ENCODE measurements around the gene ITPR1.

Gene ITPR1

DNA sequence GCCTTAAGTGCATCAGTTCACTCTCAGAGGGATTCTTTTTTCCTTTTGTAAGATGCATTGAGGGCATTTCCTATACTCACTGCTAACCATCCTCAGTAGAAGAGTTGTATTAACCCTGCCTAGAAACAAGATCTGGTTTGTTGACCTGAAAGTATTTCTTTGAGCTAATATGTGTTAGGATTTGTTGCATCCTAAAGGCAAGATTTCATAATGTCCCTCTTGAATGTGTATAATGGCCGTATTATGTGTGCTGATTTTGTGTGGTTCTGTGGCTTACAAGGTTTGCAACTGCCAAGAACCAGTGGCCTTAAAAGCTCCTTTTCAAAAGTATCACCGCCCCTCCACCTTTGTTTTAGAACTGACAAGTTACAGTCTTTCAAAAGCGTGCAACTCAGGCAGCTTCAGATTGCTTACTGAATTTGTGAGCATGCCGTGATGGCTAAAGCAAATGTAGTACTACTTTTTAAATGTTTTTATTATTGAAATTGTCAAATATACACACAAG is 304.1 kb downstream of the ITPR1 start:
- no peak for FAIRE-seq

DNA sequence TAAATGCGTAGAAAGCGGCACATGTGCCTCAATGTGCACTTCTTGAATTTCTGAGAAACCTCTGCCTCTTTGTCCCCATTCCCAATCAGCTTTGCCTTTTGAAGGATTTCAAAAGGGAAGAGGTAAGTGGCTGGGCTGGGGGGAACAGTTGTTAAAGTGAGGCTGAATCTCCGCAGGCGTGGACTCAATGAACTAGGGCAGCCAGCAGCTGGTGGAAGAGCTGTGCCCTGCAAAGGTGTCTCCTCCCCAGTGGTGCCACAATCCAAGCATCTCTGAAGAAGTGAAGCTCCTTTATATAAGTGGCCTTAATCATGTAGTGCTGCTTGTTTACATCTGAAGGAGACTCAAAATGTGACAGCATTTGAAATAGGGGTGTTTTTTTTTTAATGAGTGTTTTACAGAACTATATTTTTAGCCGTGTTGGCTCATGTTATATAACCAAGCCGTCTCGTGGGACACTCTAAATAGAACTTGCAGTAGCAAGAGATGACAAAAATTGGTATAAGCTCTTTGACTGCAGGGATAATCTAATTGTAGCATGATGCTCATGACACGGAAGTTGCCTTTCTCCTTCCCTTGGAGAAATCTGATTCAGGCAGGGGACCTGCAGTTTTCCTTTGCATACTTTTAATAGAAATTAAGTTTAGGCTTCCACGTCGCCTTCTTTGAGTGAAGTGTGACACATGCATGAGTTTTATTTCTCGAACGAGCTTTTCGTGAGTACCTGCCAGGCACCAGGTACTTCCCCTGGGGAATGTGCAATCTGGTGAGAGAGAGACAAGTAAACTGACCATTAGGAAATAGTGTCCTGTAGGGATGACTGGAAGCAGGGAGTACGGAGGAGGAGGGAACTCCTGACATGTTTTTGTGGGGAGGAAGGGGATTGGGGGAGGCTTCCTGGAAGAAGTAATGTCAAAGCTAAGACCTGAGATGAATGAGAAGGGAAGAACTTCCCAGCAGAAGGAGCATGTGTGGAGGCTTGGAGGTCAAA is 306.4 kb downstream of the ITPR1 start:
- no peak for FAIRE-seq

GRCh38 chr3:4800595-4800994 is 307.4 kb downstream of the ITPR1 start:
- no peak for FAIRE-seq

DNA sequence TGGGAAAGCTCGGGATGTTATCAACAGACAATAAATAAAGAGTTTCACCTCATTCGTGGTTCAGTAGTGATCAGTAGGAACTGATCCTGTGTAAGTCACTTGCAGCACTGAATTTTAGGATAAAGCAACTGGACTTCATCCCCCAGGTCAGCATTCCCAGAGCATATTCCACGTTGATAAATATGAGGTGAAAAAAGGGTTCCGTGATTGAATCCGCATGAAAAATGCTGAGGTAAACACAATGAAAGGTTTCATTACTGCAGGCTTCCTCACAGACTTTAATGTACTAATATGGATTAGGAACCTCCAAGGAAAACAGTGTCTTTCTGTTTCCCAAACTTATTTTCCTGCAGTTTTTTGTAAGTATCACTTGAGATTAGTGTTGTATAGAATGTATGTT is 308.7 kb downstream of the ITPR1 start:
- FAIRE-seq: no peak

DNA sequence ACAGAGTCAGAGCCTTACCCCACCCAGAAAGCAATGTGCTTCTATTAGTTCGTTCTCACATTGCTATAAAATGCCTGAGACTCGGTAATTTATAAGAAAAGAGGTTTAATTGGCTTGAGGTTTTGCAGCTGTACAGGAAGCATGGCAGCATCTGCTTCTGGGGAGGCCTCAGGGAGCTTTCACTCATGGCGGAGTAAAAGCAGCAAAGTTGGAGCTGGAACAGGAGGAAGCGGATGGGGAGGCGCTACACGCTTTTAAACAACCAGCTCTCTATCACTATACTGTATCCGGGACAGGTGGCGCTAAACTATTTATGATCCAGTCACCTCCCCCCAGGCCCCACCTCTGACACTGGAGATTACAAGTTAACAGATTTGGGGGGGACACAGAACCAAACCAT is 309.8 kb downstream of the ITPR1 start:
- no peak for FAIRE-seq

GRCh38 chr3:4804161-4805058 is 311.3 kb downstream of the ITPR1 start:
- no peak for FAIRE-seq

- FAIRE-seq: no peak
Observed at GRCh38 chr3:4805662-4806061, 312.5 kb downstream of the ITPR1 start.

DNA sequence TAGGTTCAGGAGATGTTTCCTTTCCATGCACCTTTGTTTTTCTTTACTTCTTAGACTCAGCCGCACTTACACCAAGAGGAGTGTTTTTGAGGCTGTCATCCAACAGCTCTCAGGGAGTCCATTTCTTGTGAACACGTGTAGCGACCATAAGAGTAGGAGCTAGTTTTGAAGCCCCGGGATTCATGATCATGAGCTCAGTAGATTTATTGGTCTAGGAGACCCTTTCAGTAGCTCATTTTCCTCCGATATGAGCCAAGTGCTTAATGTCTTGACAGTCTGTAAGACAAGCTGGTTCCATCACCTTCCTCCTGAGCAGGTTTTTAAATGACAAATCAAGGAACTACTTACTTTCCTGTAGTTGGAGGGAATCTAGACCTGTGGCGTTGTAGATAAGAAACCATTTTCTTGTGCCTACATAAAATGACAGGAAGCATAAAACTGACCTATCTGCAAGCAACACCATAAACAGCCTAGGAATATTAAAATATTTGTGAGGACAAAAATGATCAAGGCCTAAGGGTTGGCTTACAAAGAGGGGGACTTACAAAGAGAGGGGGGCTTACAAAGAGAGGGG is 313.5 kb downstream of the ITPR1 start:
- FAIRE-seq: no peak

DNA sequence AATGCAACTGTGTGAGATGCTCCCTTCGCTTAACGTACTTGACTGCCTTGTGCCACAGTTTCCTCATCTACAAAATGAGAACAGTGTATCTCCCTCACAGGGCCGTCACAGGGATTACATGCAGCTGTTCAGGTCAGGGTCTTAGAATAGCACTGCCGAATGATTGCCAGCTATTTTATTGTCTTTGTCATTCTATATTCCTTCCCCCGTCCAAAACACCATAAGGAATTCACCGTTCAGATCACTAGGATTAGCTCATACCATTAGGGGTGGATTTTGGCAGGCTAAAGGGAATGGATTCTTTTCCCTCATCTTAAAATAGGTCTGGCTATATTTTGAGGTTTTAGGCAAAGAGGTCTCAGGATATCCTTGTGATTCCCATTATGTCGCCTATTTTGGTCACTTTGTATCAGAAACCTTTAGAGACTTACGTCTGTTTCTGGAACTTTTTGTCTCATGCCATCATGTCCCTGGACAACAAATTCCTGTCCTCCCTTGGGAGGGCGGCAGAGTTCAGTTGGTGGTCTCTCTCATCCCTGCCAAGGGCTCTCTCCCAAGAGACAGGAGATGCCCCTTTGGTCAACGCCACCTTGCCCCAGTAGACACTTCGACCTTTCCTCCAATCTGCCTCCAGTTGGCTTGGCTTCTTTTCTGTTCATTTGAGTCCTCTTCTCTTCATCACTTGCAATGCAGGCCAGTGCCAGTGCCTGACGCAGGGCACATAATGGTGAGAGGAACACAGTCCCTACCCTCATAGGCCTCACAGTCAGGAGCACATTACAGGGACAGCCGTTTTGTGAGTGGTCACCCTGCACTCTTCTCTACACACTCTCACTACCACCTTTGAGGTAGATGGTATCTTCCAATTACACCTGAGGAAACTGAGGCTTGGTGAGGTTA is 314.5 kb downstream of the ITPR1 start:
- FAIRE-seq: no peak

DNA sequence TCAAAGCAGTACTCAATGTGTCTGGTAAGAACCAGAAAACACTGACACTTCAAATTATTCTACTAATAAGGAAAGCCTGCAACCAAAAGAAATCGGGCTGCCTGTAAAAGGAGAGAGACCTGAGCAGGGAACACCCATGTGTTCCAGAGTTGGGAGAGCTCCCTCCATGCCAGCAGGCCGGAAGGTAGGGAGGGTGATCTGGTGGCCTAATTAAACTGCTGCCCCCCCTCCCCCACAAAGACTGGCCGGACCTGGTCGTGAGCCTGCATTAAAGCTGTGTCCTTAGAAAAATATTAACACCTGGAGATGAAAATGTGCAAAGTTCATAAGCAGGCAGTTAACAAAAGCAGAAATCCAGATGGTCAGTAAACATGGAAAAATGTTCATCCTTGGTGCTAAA is 315.5 kb downstream of the ITPR1 start:
- FAIRE-seq: no peak

DNA sequence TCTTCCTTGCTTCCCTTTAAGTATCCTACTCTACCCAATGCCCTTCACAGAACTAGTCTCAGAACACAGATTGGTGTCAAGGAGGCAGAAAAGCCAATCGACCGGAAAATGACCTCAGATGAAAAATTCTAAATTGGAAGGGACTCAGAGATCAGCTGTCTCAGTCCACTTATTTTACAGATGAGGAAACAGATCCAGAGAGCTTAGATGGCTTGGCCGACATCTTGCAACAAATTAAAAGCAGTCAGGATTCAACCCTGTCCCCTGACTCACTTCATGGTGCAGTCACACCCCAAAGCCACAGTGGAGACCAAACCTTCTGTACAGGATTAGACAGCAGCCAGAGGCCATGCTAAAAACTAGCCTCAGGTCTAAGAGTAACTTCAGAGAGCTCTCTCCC is 316.8 kb downstream of the ITPR1 start:
- FAIRE-seq: no peak

GRCh38 chr3:4812591-4812990 is 319.4 kb downstream of the ITPR1 start:
- FAIRE-seq: no peak

- no peak for FAIRE-seq
Observed at GRCh38 chr3:4813909-4814304, 320.8 kb downstream of the ITPR1 start.

GRCh38 chr3:4814305-4814903 is 321.3 kb downstream of the ITPR1 start:
- no peak for FAIRE-seq

GRCh38 chr3:4814904-4815574 is 321.9 kb downstream of the ITPR1 start:
- no peak for FAIRE-seq

DNA sequence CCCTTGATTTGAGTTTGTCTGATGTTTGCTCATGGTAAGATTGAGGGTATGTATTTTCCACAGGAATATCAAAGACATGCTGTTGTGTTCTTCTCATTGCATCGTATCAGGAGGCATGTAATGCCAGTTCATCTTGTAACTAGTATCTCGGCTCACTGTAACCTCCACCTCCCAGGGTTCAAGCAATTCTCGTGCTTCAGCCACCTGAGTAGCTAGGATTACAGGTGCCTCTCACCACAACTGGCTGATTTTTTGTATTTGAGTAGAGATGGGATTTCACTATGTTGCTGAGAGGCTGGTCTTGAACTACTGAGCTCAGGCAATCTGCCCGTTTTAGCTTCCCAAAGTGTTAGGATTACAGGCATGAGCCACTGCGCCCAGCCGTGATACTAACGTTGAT is 323.2 kb downstream of the ITPR1 start:
- FAIRE-seq: no peak

GRCh38 chr3:4816718-4817117 is 323.6 kb downstream of the ITPR1 start:
- FAIRE-seq: no peak

- FAIRE-seq: no peak
Observed at GRCh38 chr3:4817128-4817527, 324.0 kb downstream of the ITPR1 start.

GRCh38 chr3:4818164-4818563 is 325.0 kb downstream of the ITPR1 start:
- no peak for FAIRE-seq

GRCh38 chr3:4818986-4819693 is 326.0 kb downstream of the ITPR1 start:
- no peak for FAIRE-seq

Data from endometrium (tissue), 2 donors.